Activated T-cell treated with anti-CD3 and anti-CD28 coated beads for 24 hours (primary cell): ENCODE data around the gene HOXD10.

Source experiments
- DNase-seq: peaks from one replicate; pipeline ENCODE4 v3.0.0-alpha.2; 2020; ENCODE audit warnings: low read depth

The HOXD10 gene

DNA sequence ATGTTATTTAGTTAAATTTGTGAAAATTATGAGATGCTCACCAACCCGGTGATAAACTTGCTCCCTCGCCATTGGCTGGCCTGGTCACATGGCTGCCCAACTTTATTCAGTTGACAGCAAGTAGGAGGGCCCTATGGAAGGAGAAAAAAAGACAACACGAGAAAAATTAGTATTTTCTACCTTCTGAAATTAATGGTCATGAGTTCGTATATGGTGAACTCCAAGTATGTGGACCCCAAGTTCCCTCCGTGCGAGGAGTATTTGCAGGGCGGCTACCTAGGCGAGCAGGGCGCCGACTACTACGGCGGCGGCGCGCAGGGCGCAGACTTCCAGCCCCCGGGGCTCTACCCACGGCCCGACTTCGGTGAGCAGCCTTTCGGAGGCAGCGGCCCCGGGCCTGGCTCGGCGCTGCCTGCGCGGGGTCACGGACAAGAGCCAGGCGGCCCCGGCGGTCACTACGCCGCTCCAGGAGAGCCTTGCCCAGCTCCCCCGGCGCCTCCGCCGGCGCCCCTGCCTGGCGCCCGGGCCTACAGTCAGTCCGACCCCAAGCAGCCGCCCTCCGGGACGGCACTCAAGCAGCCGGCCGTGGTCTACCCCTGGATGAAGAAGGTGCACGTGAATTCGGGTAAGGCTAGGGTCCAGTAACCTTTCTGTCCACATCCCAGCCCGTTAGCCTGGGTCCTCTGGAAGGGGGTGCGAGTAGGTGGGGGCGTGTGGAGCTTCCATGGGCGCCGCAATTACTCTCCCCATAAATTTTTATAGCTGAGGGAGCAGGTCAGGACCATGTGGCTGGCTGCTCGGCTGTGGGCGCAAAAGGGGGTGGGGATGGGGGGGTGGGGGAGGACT lies 35.1 kb downstream of the HOXD10 start, which contains the start of gene HOXD4:
Gene HOXD4, plus strand, starts transcription at position 109 of the 846 bp plus-strand sequence. Its CDS starts 84 bp downstream, at position 193.
- DNase-seq, result no peak

DNA sequence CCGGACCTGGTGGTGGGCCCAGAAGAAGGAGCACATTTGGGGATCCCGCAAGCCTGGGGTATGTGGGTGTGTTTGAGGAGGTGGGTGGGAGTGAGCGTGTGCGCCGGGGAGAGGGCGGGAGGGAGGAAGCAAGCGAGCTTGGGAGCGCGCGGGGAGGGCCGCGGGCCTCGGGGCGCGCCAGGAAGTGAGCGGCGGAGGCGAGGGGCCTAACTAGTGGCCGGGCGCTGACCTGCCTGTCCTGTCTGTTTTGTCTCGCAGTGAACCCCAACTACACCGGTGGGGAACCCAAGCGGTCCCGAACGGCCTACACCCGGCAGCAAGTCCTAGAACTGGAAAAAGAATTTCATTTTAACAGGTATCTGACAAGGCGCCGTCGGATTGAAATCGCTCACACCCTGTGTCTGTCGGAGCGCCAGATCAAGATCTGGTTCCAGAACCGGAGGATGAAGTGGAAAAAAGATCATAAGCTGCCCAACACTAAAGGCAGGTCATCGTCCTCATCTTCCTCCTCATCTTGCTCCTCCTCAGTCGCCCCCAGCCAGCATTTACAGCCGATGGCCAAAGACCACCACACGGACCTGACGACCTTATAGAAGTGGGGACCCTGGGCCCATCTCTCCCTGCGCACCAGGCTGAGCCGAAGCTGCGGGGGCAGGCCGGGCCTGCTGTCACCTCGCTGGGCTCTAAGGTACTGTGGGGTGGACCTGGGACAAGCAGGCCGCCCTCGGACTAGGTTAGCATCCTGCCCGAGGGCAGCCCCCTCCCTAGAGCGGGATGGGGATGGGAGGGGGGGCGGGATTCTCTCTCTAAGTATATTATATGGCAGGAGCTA lies 36.0 kb downstream of the HOXD10 start:
- DNase-seq, result no peak

DNA sequence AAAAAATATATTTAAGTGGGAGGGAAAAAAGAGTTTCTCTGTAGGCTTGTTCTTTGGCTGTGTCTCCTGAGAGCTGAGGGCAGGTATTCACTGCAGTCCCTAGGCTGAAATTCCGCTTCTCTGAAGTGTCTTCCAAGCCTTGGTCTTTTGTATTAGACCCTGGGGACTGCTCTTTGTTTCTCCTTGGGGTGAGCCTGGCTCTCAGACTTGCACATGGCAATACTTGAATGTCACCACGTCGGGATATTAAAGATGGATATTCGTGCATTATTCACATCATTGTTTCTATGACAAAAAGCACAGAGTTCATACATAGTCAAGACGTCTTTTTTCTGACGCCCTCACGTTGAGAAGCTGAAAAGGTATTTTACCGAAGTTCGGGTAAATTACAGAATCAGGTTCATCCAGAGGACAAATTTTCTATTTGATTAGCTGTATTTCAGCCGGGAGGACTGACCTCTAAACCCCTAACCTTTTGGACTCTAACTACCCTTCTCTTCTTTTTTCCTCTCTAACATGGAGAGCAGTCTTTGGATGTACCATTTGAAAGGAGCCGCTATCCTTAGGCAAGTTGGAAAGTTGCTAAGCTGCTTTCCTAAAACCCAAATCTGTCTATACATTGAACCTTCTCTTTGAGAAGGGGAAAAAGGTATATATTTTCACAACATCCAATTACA lies 38.1 kb downstream of the HOXD10 start:
- DNase-seq, result no peak

DNA sequence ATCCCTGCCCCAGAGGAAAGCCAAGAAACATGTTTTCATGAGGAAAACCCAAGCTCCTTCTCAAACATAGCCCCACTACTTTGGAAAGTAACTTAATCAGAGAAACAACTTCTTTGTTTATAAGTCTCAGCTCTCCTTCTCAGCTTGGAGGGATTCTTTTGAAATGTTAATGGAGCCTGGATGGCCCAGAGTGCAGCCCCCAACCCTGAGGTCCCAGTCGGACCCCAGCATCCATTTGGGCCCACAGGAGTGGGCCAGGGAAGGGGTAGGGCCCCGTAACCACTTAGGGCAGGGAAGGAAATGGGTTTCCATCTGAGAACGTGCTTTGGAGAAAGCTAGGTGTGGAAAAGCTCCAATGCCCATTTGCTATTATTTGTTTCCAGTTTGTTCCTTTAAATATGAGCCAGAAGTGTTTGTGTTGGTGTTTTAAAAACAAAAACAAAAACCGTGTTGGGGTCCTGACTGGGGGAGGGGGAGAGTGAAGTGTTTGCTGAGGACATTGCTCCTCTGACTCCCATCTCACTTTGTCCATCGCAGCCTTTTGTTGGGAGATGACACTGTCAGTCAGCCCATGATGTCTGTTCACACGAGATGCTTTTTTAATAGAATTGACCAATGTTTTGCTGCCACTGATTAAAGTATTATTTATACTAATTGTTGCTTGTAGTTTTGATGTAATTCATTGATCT lies 38.9 kb downstream of the HOXD10 start:
- no peak for DNase-seq

DNA sequence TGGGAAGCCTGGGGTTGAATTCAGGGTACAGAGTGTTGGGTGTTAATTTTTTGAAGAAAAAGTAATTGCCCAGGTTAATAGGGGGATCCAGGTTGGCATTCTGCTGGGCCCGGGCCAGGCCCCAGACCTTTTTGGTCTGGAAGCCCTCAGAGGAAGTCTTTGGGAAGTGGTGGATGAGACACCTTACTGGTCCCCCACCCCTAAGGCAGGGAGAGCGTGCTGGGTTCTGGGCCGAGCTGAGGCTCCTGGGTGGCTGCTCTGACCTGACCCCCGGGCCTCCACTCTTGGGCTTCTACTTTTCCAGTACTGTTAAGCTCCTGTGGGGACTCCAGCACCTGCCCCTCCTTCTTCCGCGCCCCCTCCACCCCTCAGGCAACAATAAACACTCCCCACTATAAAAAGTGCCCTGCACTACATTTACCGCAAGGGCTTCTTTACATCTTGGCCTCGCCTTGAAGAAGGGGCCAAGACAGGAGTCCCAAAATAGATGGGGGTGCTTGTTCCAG lies 39.8 kb downstream of the HOXD10 start:
- no peak for DNase-seq

DNA sequence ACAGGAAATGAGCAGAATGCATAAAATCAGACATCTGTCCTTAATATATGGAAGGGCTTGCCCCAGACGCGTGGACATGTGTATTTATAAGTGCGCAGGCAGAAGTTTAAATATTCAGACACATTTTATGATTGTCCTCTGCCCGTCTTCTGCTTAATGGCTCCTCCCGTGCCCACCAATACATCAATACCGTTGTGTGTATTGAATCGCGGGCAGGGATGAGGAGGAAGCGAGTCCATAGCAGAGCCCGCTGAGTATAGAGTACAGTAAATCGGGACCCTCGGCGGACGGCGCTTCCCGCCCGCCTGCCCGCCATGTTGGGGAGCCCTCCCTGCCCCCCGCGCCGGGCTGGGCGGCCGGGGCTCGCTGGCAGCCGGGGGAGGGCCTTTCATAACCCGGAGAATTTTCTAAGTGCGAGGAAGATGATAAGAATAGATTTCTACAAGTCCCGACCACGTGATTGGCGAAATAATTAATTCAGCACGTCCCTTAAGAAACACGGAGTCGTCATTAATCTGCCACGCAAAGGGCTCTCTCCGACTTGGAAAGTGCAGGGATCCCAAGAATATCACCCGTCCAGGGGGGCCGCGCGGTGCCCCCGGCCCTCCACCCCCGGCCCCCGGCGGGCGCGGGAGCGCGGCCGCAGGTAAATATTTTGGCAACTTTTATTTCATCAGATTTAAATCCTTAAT lies 40.4 kb downstream of the HOXD10 start, which contains the start of gene HOXD3:
Gene HOXD3, plus strand, starts transcription at position 501 of the 692 bp plus-strand sequence. CDS start 11,808 bp downstream, outside the sequence.
- no peak for DNase-seq

DNA sequence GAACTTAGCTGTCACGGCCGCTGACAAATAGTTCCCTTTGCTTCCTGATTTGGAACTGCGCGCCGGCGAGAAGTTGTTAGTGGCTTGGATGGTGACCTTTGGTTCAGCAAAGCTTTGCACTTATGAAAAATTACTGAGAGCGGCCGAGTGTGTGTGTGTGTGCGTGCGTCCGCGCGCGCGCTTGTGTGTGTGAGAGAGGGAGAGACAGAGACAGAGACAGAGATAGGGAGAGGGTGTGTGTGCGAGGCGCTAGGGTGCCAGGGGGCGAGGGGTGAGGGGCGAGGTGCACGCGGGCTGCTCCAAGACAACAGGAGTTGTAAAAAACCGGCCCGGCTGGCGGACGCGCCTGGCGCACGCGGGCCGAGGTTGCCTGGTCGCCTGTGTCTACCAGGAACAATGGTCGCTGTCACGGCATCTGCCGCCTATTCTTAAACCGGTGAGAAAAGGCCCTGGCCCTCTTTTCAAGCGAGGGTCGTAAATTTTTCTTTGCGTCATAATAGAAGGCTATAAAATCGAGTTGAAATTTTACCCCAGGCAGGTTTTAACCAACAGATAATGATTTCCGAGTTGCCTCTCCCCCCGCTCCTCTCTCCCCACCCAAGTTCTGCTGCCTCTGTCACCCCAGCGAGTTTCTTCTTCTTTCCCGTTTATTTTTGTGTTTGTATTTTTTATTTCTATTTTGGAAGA lies 41.1 kb downstream of the HOXD10 start:
- no peak for DNase-seq

DNA sequence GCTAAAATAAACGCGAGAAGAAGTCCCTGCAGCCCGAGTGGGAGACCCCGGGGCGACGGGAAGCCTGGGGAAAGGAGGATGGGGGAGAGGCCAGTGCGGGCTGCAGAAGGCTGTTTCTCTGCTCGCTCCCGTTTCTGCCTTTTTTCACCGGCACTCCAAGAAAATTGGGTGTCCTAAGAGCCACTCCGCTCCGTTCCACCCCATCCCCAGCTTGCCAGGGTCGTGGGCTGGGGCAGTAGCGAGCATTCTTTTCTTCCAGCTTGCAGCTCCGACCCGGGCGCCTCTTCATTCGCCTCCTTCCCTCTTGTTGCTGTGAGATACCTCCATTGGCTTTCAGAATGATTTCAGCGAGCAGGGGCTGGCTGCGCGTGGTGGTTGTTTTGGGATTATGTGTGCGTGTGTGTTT lies 41.6 kb downstream of the HOXD10 start:
- DNase-seq, result no peak

DNA sequence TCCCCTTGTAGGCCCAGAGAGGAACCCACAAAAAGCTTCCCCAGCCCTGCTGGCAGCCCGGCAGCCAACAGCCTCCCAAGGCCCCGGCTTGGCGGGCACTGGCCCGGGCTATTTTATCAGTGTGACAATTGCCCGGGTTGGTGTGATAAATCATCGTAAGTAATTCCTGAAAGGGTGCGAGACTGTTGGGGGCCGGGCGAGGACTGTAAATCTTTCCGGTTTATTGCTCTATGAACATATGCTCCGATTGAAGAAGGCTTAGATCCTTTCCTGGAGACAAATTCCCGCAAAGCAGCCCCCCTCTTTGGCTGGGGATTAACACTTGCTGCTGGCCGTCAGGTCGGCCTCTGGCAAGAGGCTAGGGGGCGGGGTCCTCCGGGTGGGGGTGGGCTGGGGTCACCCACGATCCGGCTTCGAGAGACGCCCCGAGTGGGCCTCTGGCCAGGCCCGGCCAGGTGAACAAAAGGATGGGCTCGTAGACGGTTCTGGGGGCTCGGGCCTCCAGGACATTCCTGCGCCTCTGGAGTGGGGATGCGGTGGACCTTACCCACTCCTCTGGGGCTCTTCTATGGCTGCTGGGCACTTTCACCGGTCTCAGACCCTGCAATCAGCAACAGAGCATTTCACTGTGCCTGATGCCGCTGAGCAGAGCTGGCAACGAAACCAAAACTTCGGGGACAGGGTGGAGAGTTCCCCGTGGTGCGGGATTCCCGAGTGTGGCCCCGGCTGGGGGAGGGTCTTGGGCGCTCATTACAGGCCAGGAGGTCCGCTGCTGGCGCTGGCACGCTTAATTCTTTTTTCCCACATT lies 42.5 kb downstream of the HOXD10 start:
- DNase-seq, result no peak

DNA sequence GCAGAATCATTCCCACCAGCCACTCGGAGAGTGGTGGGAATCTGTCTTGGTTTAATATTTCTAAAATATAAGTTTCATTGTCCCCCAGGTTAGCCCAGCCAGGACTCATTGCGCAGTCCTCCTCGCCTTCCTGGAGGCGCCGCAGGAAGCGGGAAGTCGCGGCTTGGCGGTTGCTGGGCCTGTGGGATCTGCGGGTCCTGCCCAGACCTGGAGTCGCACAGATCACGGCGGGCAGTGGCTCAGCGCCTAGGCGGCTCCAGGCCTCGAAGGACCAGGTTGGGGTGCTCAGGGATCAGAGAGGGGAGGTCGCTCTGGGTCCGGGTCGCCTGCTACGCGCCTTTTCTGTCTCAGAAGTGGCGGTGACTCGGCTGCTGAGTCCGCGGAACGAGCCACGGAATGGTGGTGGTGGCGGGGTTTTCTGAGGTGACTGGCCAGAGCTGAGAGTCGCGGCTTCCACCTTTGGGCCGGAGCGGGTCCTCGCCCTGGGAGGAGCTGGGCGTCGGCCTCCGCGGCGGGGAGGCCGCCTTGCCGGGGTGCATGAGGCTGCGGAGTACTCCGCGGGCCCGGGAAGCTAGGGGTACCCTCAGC lies 43.2 kb downstream of the HOXD10 start:
- no peak for DNase-seq

DNA sequence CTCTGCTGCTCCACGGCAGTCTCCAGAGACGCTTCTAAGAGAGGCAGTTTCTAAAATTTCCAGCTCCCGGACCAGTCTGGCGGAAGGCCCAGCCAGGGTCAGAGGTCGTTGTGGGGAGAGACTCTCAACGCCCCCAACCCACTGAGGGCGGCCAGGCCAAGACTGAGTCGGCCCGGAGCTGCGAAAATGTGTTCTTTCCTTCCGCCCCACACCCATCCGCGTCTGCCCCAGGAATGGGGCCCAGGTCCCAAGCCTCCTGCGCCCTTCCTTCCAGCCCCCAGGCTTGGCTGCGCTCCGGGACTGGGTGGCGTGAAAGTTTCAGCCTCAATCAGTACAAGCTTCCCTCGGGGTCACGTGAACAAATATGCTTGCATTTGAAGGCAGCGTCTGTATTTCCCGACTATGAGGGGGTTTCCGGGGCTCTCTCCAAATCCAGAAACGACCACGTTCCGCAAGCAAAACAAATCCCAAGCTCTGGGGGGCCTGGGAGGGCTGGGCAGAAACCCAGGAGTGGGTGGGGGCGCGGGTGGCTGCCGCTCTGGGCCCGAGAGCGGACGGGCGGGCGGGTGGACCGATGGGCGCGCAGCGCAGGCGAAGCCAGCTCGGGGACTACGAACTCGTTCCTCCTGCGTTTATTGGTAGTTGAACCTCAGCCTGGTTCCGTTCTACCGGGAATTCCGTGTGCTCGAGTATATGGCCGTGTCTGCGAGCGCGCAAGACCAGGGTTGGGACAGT lies 43.8 kb downstream of the HOXD10 start:
- no peak for DNase-seq

DNA sequence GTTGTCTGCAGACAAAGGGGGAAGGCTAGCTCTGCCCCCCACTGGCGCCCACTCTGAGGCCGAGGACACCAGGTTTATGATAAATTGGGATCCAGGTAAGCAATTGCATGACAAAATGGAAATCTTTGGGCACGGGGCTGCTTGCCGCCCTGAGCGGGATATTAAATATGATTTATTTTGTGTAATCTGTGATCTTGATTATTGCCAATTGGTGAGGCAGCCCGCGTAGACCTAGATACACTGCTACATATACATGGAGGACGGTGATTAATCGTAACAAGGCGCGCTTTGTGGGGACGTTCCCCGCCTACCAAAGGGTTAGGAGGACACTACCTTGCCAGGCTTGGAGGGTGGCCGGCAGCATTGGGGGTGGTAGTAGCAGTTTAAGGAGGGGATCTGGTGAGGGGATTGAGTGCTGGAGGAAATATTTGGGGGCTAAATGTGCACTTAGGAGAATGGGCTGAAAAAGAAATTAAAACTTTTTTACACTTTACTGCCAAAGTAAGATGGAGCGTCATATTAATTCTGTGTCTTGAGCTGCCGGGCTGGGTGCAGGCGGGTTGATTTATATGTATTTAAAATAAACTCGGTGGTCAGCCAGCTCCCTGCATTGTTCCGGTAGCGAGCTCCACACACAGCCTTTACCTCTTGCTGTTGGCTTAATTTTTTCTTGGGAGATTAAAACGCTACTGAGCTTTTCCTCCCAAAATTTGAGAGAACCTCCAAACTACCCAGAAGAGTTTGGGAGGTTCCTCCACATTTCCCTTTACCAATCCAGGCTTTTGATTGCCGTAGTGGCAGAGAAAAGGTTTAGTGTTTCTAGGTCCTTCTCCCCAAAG lies 44.6 kb downstream of the HOXD10 start:
- no peak for DNase-seq

DNA sequence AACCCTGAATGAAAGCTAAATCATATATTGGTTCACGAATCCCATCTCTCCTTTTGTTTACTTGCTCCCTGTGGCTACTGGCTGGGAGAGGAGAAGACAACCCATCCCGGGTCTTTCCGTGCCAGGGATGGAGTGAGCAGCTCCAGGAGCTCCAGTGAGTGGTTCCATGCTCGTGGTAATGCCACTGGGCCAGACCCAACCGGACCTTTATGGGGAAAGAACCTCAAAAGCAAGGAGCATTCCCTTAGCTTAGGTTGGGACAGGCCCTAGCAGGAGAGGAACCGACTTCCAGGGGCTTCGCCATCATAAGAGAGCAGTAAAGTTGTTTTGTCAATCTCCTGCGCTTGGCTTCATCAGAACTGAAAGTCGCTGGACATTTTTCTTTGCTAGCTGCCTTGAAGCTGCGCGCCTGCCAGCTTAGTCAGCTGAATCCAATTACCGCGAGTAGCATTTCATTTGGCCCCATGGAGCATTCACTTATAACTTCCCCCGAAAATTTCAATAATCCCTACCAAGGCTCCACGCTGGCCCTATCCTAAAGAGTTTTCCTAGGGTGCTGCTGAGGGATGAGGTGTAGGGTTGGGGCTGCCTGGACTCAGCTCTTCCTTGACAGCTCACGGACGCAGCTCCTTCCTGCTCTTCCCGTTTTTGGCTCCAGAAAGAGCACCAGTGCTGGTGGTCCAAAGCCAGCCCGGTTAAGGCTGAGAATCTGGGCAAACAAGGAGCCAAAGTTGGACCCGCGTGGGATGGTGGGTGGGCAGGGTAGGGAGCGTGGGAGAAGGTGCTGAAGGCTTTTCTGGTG lies 45.4 kb downstream of the HOXD10 start:
- no peak for DNase-seq

DNA sequence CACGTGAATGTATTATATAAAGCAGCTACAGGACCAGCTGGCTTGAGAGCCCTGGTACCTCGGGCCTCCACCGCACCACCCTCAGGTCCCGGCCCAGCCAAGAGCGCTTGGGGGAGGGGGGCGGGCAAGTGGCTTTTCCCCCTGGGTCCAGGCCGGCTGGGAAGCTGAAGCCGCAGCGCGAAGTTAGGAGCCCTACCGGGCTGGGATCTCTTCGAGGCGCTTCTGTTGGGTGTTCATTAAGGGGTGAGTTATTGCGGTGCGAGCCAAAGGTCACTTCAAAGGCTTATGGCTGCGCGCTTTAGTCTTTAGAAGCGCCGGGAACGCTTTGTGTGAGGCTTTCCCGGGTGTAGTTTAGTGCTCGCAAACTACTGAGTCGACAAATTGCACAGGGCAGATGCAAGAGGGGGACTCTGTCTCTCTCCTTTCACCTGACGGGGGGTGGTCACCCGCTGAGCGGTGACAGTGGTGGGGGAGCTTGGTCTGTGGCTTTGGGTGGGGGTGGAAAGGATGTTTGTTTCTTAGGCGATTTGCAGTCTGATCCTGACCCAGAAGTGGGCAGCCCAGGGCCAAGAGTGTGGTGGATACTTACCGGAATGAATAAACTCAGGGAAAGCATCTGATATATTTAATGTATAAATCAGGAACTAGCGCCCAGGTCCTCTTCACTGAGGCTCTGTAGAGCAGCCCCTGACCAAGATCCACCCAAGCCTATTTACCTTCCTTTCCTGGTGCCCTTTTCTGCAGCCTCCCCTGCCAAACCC lies 46.5 kb downstream of the HOXD10 start:
- DNase-seq, result no peak

DNA sequence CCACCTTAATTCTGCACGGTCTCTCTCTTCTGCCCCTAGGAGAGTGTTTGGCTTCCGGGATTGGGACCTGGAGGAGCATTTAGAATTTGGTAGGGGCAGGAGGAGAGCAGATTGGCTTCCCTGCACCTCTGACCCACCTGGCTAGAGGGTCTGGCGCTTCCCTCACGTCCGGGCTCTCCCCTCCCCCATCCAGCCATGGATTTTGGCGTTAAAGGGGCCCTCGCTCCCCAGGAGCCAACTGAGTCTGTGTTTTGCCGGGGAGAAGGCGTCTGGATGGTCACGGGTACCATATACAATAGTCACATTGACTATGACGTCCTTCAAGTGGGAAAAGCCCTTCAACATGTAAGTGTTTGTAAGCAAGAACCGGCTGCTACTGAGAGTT lies 47.1 kb downstream of the HOXD10 start:
- no peak for DNase-seq

DNA sequence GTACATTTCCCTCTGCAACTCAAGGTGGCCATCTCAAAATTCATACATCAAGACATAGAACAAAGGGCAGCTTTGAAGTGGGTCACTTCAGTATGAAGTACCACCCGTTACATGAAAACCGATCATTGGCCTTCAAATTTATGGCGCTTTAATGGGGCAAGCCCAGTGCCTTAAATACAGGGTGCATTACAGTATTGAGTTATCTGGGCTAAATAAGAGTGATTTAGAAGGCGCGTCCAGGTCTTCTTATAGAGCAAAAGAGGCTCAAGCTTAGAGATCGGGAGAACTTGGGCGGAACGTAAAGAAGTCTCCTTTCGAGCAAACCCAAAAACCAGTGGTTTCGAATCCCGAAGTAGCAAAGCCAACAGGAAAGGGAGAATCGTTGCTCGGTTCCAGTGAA lies 47.6 kb downstream of the HOXD10 start:
- no peak for DNase-seq
